Astrocyte of the cerebellum (primary cell): Measurements from ENCODE around the gene CCK.

ENCODE experiments used
- DNase-seq: peaks from one replicate; pipeline ENCODE4 v3.0.0-alpha.2; 2011; ENCODE audit warnings: low read depth
- H3K4me3 ChIP-seq: 2 replicates; pipeline ENCODE4 v1.5.1; 2011; ENCODE audit warnings: mild to moderate bottlenecking, low read depth, low read length, moderate library complexity
- in situ Hi-C: cut with HindIII; loops from 2 replicates; pipeline ENCODE4 v1.10.0; 2017; ENCODE audit warnings: low sequenced_read_pairs
- TF ChIP-seq, protein P1 (sequence below): IDR thresholded peaks from 2 replicates; pipeline ENCODE4 v1.5.1; 2012; ENCODE audit warnings: low read length, low read depth, moderate library complexity, mild to moderate bottlenecking; ENCODE audit errors: missing control alignments

Gene CCK

DNA sequence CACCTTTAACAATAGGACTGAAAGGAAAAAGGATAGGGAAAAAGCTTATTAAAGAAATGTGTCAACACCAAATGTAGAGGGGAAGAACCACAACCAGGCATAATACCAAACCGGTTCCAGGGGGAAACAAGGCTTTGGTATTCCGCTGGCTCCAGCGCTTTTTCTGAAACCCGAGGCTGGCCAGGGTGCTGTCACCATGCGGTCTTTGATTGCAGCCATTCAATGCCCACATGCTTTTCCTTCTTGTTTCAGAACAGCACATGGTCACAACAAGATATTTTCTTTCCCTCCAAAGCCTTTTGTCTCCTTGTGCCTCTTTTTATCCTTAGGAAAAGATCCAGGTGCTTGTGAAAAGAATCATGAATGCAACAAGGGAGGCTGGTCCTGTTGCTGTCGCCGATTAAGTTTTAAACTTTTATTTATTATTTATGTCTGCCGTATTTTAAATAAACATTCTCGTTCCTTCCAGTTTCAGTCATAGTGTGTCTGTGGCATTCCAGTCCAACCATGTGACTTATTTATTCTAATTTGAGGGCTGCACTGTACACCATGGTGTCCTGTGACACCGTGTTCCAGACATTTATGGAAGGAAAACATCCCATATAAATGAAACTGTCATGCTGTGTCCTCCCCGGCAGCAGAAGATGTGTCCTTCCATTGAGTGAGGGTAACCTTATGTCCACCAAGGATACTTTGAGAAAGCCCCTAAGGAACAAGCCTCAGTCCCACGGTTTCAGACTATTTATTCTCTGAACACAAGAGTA lies 41.1 kb downstream of the CCK start:
- TF ChIP-seq, protein P1, sequence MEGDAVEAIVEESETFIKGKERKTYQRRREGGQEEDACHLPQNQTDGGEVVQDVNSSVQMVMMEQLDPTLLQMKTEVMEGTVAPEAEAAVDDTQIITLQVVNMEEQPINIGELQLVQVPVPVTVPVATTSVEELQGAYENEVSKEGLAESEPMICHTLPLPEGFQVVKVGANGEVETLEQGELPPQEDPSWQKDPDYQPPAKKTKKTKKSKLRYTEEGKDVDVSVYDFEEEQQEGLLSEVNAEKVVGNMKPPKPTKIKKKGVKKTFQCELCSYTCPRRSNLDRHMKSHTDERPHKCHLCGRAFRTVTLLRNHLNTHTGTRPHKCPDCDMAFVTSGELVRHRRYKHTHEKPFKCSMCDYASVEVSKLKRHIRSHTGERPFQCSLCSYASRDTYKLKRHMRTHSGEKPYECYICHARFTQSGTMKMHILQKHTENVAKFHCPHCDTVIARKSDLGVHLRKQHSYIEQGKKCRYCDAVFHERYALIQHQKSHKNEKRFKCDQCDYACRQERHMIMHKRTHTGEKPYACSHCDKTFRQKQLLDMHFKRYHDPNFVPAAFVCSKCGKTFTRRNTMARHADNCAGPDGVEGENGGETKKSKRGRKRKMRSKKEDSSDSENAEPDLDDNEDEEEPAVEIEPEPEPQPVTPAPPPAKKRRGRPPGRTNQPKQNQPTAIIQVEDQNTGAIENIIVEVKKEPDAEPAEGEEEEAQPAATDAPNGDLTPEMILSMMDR, result no peak
- in situ Hi-C loops, result no loop called here

GRCh38 chr3:42224178-42224577 lies 41.8 kb downstream of the CCK start:
- in situ Hi-C loops, result no loop called here
- H3K4me3 ChIP-seq, result no peak overlapping the region
- TF ChIP-seq, protein P1, result no peak
- no peak for DNase-seq

More for the DNA sequence above, 41.1 kb downstream of the CCK start:
- H3K4me3 ChIP-seq, result no peak overlapping the region
- no peak for DNase-seq

GRCh38 chr3:42222942-42223693 lies 42.9 kb downstream of the CCK start:
- TF ChIP-seq, protein P1, result no peak
- no peak for DNase-seq
- no peak overlapping the region for H3K4me3 ChIP-seq
- in situ Hi-C loops, result no loop called here

- no peak overlapping the region for H3K4me3 ChIP-seq
- in situ Hi-C loops, result no loop called here
- TF ChIP-seq, protein P1, result no peak
- DNase-seq, result no peak
These were observed 45.4 kb downstream of the CCK start for GRCh38 chr3:42220436-42221121.

- TF ChIP-seq, protein P1, result no peak
- no peak for DNase-seq
- H3K4me3 ChIP-seq, result no peak overlapping the region
- in situ Hi-C loops, result no loop called here
These were observed 49.1 kb downstream of the CCK start for GRCh38 chr3:42216931-42217333.

DNA sequence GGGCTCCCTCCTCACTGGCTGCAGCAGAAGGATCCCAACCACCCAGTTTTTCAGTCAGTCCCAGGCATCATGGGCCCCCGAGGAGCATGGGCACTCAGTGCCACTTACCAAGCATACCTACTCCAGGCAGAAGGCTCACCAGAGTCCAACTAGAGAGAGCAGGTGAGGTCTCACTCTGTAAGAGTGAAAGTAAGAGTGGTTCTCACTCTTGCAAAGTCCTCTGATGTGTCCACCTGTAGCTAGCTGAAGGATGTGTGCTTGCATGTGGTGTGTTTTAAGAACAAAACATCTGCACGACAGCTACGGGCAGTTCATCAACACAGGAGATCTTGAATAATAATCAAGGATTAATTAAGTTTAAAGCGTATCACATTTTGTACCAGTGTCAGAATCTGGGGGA lies 49.7 kb downstream of the CCK start:
- no peak overlapping the region for H3K4me3 ChIP-seq
- DNase-seq, result no peak
- TF ChIP-seq, protein P1, result no peak
- in situ Hi-C loops, result no loop called here
